Activated T-cell treated with anti-CD3 and anti-CD28 coated beads, Interleukin-2, amount 50 U/mL, for 24 hours (primary cell): ENCODE data around the gene HS6ST1.
A peak's percentile ranks its signal among the peaks of the same experiment; 100 is the strongest.

ENCODE experiments used
- DNase-seq: peaks from one replicate; pipeline ENCODE4 v3.0.0-alpha.2; 2020
- H3K27ac Mint-ChIP-seq: 2 replicates; pipeline ENCODE4 v1.8.0; 2020; ENCODE audit warnings: mild to moderate bottlenecking, mixed read lengths
- H3K27me3 Mint-ChIP-seq: 2 replicates; pipeline ENCODE4 v1.8.0; 2020; ENCODE audit warnings: mixed read lengths
- H3K36me3 Mint-ChIP-seq: 2 replicates; pipeline ENCODE4 v1.8.0; 2020; ENCODE audit warnings: low read depth, mixed read lengths
- H3K4me1 Mint-ChIP-seq: 2 replicates; pipeline ENCODE4 v1.8.0; 2020; ENCODE audit warnings: low read depth, mixed read lengths
- H3K4me3 Mint-ChIP-seq: 2 replicates; pipeline ENCODE4 v1.8.0; 2020; ENCODE audit warnings: mild to moderate bottlenecking, moderate library complexity, mixed read lengths
- H3K9me3 Mint-ChIP-seq: 2 replicates; pipeline ENCODE4 v1.8.0; 2020; ENCODE audit warnings: mixed read lengths

Gene HS6ST1

DNA sequence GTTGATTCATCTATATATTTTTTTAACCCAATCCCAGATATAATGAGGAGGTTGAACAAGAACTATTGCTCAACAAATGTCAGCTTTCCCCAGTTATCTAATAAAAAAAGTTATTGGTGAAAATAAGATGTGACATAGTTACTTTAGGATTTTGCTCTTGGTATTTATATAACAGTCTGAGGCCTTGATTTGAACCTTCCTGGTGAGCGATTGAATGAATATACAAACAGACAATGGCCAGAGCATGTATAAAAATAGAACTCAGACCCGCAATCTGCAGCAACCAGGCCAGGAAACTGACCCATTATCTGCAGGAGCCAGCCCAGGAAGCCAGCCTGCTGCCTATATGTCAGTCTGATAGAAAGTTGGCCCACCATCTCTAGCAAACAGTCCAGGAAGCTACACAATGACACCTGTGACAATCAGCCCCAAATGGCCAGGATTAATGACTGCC is 81.6 kb downstream of the HS6ST1 start:
- Mint-ChIP-seq H3K4me1 (peaks cover 6% of the 10 kb centered on the region), H3K4me3 (no peak overlapping the region), H3K27ac (no peak overlapping the region), H3K36me3 (no peaks in the 10 kb centered on the region), H3K9me3 (no peaks in the 10 kb centered on the region), H3K27me3 (peaks cover 3% of the 10 kb centered on the region)
- no peak for DNase-seq

- DNase-seq = no peak
- Mint-ChIP-seq H3K27me3 (peaks cover 3% of the 10 kb centered on the region), H3K36me3 (no peaks in the 10 kb centered on the region), H3K9me3 (no peaks in the 10 kb centered on the region), H3K4me1 (peaks cover 6% of the 10 kb centered on the region), H3K4me3 (no peak overlapping the region), H3K27ac (no peak overlapping the region)
Observed at GRCh38 chr2:128236491-128237035, 82.1 kb downstream of the HS6ST1 start.

GRCh38 chr2:128235581-128235980 is 83.1 kb downstream of the HS6ST1 start:
- DNase-seq = no peak
- Mint-ChIP-seq H3K27ac (no peak overlapping the region), H3K4me1 (peaks cover 6% of the 10 kb centered on the region), H3K36me3 (no peaks in the 10 kb centered on the region), H3K9me3 (no peaks in the 10 kb centered on the region), H3K4me3 (no peak overlapping the region), H3K27me3 (peaks cover 6% of the 10 kb centered on the region)

DNA sequence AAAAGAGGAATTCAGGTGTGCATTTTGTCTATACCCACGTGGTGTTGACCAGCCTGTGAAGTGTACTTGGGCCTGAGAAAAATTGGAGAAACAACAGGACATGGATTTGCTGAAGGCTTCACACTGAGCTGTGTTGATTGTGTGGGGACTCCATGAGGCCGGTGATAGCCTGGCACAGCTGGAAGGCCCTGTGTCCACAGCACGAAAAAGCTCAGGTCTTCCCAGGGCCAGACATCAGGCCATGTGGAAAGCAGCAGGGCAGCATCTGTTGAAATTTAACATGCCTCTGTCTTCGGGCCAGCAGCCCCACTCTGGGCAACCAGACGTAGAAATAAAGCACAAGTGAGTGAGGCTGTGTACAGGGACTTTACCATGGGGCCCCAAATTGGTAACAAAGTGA is 84.1 kb downstream of the HS6ST1 start:
- peaks cover 6% of the 10 kb centered on the region for H3K27me3 Mint-ChIP-seq
- H3K27ac Mint-ChIP-seq = no peak overlapping the region
- H3K4me3 Mint-ChIP-seq = no peak overlapping the region
- no peaks in the 10 kb centered on the region for H3K36me3 Mint-ChIP-seq
- DNase-seq = no peak
- H3K9me3 Mint-ChIP-seq = no peaks in the 10 kb centered on the region
- H3K4me1 Mint-ChIP-seq = peaks cover 6% of the 10 kb centered on the region

GRCh38 chr2:128233790-128234395 is 84.8 kb downstream of the HS6ST1 start:
- Mint-ChIP-seq H3K9me3 (no peaks in the 10 kb centered on the region), H3K4me1 (peaks cover 6% of the 10 kb centered on the region), H3K27me3 (peaks cover 6% of the 10 kb centered on the region), H3K4me3 (peak overlapping the region; percentile 76), H3K27ac (no peak overlapping the region), H3K36me3 (no peaks in the 10 kb centered on the region)
- DNase-seq = no peak

GRCh38 chr2:128232965-128233789 is 85.5 kb downstream of the HS6ST1 start:
- Mint-ChIP-seq H3K27me3 (peaks cover 6% of the 10 kb centered on the region), H3K4me3 (peak overlapping the region; percentile 76), H3K9me3 (no peaks in the 10 kb centered on the region), H3K27ac (no peak overlapping the region), H3K36me3 (no peaks in the 10 kb centered on the region), H3K4me1 (peaks cover 6% of the 10 kb centered on the region)
- peak; percentile 89 for DNase-seq

DNA sequence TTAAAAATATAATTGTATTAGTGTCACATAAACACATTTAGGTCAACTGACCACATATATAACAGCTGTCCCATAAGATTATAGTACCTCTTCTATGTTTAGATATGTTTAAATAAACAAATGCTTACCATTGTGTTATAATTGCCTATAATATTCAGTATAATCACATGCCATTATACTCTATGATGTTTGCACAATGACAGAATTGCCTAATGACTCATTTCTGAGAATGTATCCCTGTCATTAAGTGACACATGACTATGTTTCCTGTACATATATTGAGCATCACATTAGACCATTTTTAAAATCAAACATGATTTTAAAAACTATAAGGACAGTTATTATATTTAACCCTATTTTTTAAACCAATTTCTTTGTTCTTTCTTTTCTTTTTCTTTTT is 89.8 kb downstream of the HS6ST1 start:
- H3K4me1 Mint-ChIP-seq = peaks cover 4% of the 10 kb centered on the region
- no peaks in the 10 kb centered on the region for H3K36me3 Mint-ChIP-seq
- H3K4me3 Mint-ChIP-seq = no peak overlapping the region
- DNase-seq = no peak
- peaks cover 6% of the 10 kb centered on the region for H3K27me3 Mint-ChIP-seq
- no peak overlapping the region for H3K27ac Mint-ChIP-seq
- H3K9me3 Mint-ChIP-seq = no peaks in the 10 kb centered on the region

GRCh38 chr2:128227862-128228261 is 90.8 kb downstream of the HS6ST1 start:
- H3K27ac Mint-ChIP-seq = no peak overlapping the region

DNA sequence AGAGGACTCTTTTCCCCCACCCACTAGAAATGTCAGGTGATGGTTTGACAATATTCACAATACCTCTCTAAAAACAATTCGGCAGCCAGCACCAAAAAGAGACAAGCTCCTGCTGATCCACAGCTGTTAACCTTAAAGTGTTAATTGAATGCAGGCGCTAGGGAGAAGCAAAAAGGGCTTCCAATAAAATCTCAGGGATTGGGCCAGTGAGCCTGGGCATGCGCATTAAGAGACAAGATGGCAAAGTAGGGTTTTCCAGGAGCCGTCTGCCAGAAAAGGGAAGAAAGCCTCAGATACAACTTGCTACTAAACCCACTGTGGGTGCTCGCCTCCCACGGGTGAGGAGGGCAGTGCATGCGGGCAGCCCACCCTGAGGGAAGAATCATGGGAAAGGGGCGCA is 98.8 kb downstream of the HS6ST1 start:
- Mint-ChIP-seq H3K4me1 (no peaks in the 10 kb centered on the region), H3K4me3 (no peak overlapping the region), H3K27ac (no peak overlapping the region), H3K9me3 (no peaks in the 10 kb centered on the region), H3K27me3 (no peaks in the 10 kb centered on the region), H3K36me3 (no peaks in the 10 kb centered on the region)
- no peak for DNase-seq

More at GRCh38 chr2:128227862-128228261, 90.8 kb downstream of the HS6ST1 start:
- Mint-ChIP-seq H3K27me3 (peaks cover 6% of the 10 kb centered on the region), H3K4me3 (no peak overlapping the region), H3K4me1 (no peaks in the 10 kb centered on the region), H3K36me3 (no peaks in the 10 kb centered on the region), H3K9me3 (no peaks in the 10 kb centered on the region)
- DNase-seq = no peak

GRCh38 chr2:128217671-128218070 is 101.0 kb downstream of the HS6ST1 start:
- DNase-seq = no peak
- Mint-ChIP-seq H3K4me1 (no peaks in the 10 kb centered on the region), H3K9me3 (no peaks in the 10 kb centered on the region), H3K27me3 (no peaks in the 10 kb centered on the region), H3K36me3 (no peaks in the 10 kb centered on the region), H3K4me3 (no peak overlapping the region), H3K27ac (no peak overlapping the region)

GRCh38 chr2:128215897-128216642 is 102.6 kb downstream of the HS6ST1 start:
- Mint-ChIP-seq H3K27ac (no peak overlapping the region), H3K4me3 (no peak overlapping the region), H3K36me3 (no peaks in the 10 kb centered on the region), H3K4me1 (no peaks in the 10 kb centered on the region), H3K27me3 (no peaks in the 10 kb centered on the region), H3K9me3 (no peaks in the 10 kb centered on the region)
- DNase-seq = no peak
